PFSK-1 (cell line): ENCODE results near the gene MAP7.

Experiments
- POLR2AphosphoS5 ChIP-seq: IDR thresholded peaks from 2 replicates; pipeline ENCODE4 v1.6.1; 2012; ENCODE audit warnings: low read depth, mild to moderate bottlenecking, control low read depth, low read length, moderate library complexity
- SIN3A ChIP-seq: IDR thresholded peaks from 2 replicates; pipeline ENCODE4 v1.6.1; 2012; ENCODE audit warnings: mild to moderate bottlenecking, low read length, moderate library complexity, borderline replicate concordance; ENCODE audit not compliant: insufficient read depth

DNA sequence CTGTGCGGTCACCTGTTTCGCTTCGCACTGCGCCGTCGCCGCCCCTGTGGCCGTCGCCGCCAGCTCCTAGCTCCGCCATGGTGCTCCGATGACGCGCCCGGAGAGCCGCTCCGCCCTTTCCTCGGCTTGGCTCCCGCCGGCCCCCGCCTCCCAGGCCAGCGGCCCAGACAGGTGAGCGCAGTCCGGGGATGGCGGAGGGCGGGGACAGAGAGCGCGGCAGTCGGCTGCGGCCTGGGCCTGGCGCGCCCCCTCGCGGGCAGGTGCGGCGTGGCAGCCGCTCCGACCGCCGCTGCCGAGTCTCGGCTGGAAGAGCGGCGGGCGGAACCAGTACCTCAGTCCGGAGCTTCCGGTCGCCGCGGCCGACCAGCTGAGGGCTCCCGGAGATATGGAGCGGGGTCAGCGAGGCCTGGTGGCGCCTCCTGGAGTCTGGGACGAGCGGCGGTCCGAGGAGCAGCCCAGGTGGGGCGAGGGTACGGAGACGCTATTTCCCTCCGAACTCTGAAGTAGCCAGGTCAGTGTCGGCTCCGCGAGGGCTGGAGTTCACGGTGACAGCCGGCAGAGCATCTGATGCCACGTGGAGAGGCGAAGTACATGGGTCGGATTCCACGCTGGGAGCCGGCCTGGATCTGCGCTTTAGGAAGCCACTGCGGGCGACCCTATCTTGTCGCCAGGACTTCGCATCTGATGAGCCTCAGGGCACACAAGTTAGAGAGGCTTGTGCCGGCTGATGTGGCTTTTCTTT lies at the start of gene MAP7:
- TF ChIP-seq POLR2AphosphoS5 (no peak), SIN3A (no peak)
